CD14-positive monocyte (primary cell): ENCODE data around the gene ZNF154. TPM values are rescaled to one million over a fixed set of nuclear protein-coding genes. Genes with fewer than 3 reads are reported as not detected.

Experiments
- DNase-seq, 3 donors: peaks; one replicate each; pipeline ENCODE4 v3.0.0-alpha.2; 2011 to 2022
- H2AFZ ChIP-seq: 2 replicates; pipeline ENCODE4 v1.6.0; 2012; ENCODE audit warnings: mild to moderate bottlenecking, low read depth, low read length, inconsistent platforms; ENCODE audit not compliant: insufficient read depth, poor library complexity, severe bottlenecking
- H3K27ac ChIP-seq, 2 donors: 1 replicate in 1 of 2; 2 replicates in 1 of 2; pipeline ENCODE4 v1.5.1; 2012 to 2013; ENCODE audit warnings: low read length in 2 of 2, control low read depth in 1 of 2, inconsistent platforms in 1 of 2, low read depth in 1 of 2, mild to moderate bottlenecking in 1 of 2
- H3K27me3 ChIP-seq, 2 donors: one replicate each; pipeline versions ENCODE4 v1.6.0 to v1.6.1; 2011 to 2013; ENCODE audit warnings: low read length in 2 of 2; ENCODE audit not compliant: control insufficient read depth in 2 of 2, insufficient read depth in 2 of 2
- H3K36me3 ChIP-seq, 2 donors: replicated peaks in 1 of 2; 1 replicate in 1 of 2; 2 replicates in 1 of 2; pipeline versions ENCODE4 v1.5.1 to v1.6.1; 2012 to 2013; ENCODE audit warnings: low read length in 2 of 2, control low read depth in 1 of 2, inconsistent platforms in 1 of 2, mild to moderate bottlenecking in 1 of 2; ENCODE audit not compliant: insufficient read depth in 2 of 2, control insufficient read depth in 1 of 2
- H3K4me1 ChIP-seq, 2 donors: 1 replicate in 1 of 2; 2 replicates in 1 of 2; pipeline versions ENCODE4 v1.5.1 to v1.6.1; 2012 to 2013; ENCODE audit warnings: low read length in 2 of 2, control low read depth in 1 of 2, inconsistent platforms in 1 of 2, mild to moderate bottlenecking in 1 of 2, moderate library complexity in 1 of 2; ENCODE audit not compliant: insufficient read depth in 2 of 2, control insufficient read depth in 1 of 2
- H3K4me2 ChIP-seq: replicated peaks from 2 replicates; pipeline ENCODE3; 2012; ENCODE audit warnings: low read length, moderate library complexity, mild to moderate bottlenecking; ENCODE audit not compliant: poor library complexity, severe bottlenecking; ENCODE audit errors: extremely low read depth
- H3K4me3 ChIP-seq, 3 experiments: fragments of 200-600 bp in 1 of 3; sonication (generic) in 1 of 3; replicated peaks in 1 of 3; 1 replicate in 2 of 3; 2 replicates in 1 of 3; pipeline ENCODE4 v1.5.1; 2011 to 2013; ENCODE audit warnings: low read length in 3 of 3, mild to moderate bottlenecking in 3 of 3, control low read depth in 2 of 3, low read depth in 2 of 3, inconsistent platforms in 1 of 3, moderate library complexity in 1 of 3
- H3K79me2 ChIP-seq: 2 replicates; pipeline ENCODE4 v1.6.0; 2012; ENCODE audit warnings: mild to moderate bottlenecking, control low read depth, inconsistent platforms, low read length, moderate library complexity; ENCODE audit not compliant: insufficient read depth
- H3K9ac ChIP-seq: 2 replicates; pipeline ENCODE4 v1.6.0; 2017; ENCODE audit warnings: low read length, mild to moderate bottlenecking; ENCODE audit not compliant: insufficient read depth, poor library complexity, severe bottlenecking
- H3K9me3 ChIP-seq, 2 donors: replicated peaks in 1 of 2; 1 replicate in 1 of 2; 2 replicates in 1 of 2; pipeline versions ENCODE4 v1.5.1 to v1.6.1; 2012 to 2013; ENCODE audit warnings: low read length in 2 of 2, control low read depth in 1 of 2; ENCODE audit not compliant: control insufficient read depth in 1 of 2, insufficient read depth in 1 of 2
- H4K20me1 ChIP-seq: 2 replicates; pipeline ENCODE4 v1.6.0; 2012; ENCODE audit warnings: mild to moderate bottlenecking, low read length, control low read depth, moderate library complexity; ENCODE audit not compliant: insufficient read depth
- H3K27ac Mint-ChIP-seq, 7 donors: one replicate each; pipeline ENCODE4 v1.8.0; 2020; ENCODE audit warnings: mild to moderate bottlenecking in 7 of 7, mixed read lengths in 7 of 7, moderate library complexity in 6 of 7, inconsistent platforms in 2 of 7
- H3K27me3 Mint-ChIP-seq, 3 donors: one replicate each; pipeline ENCODE4 v1.8.0; 2021 to 2022; ENCODE audit warnings: low read depth in 3 of 3, mild to moderate bottlenecking in 3 of 3, mixed read lengths in 3 of 3, moderate library complexity in 3 of 3, inconsistent platforms in 1 of 3
- H3K36me3 Mint-ChIP-seq, 2 donors: one replicate each; pipeline ENCODE4 v1.8.0; 2020; ENCODE audit warnings: mixed read lengths in 2 of 2, inconsistent platforms in 1 of 2, mild to moderate bottlenecking in 1 of 2
- H3K4me1 Mint-ChIP-seq: one replicate; pipeline ENCODE4 v1.8.0; 2020; ENCODE audit warnings: mild to moderate bottlenecking, mixed read lengths
- H3K4me3 Mint-ChIP-seq, 2 donors: one replicate each; pipeline ENCODE4 v1.8.0; 2020; ENCODE audit warnings: mild to moderate bottlenecking in 2 of 2, mixed read lengths in 2 of 2, moderate library complexity in 1 of 2
- H3K9me3 Mint-ChIP-seq, 7 donors: one replicate each; pipeline ENCODE4 v1.8.0; 2020 to 2022; ENCODE audit warnings: mixed read lengths in 7 of 7, mild to moderate bottlenecking in 6 of 7, moderate library complexity in 6 of 7, inconsistent platforms in 2 of 7
- CTCF ChIP-seq: fragments of 200-600 bp; IDR thresholded peaks from one replicate; pipeline ENCODE4 v1.8.0; 2022; ENCODE audit warnings: antibody characterized with exemption, mild to moderate bottlenecking
- WGBS: methylation state at CpG from one replicate; pipeline ENCODE4 v1.1.5; 2013; ENCODE audit warnings: missing lambda C conversion rate; ENCODE audit not compliant: insufficient coverage; 5-methylcytosine and 5-hydroxymethylcytosine counted together
- intact Hi-C, 2 donors: fragments of 100-400 bp; cut with micrococcal nuclease; formaldehyde crosslinking; loops; one replicate each; pipeline versions ENCODE4 v1.15.0 to v1.15.1; 2023
- polyA plus RNA-seq, 3 donors: library from polyadenylated mRNA; depleted of rRNA in 1 of 3; unstranded in 2 of 3; stranded (reverse) in 1 of 3; fragments of 300-500 nt in 2 of 3; fragments of >200 nt in 1 of 3; fragmentation: Illumina TruSeq in 2 of 3; gene quantifications; 1 replicate in 2 of 3; 2 replicates in 1 of 3; pipeline ENCODE4 v1.2.3, GENCODE V29; 2012 to 2021

Gene ZNF154
- polyA plus RNA-seq, 3 donors = 0.52 TPM; not detected in 2

- Histone ChIP-seq H3K4me1 (peaks cover 13% of the 10 kb centered on the region in 2 donors), H3K79me2 (peaks cover 40% of the 10 kb centered on the region), H3K36me3 (peaks cover 41 to 50% of the 10 kb centered on the region in 2 donors), H3K4me3 (peak overlapping the region in 1 of 3 experiments; percentile 92), H3K9me3 (peaks cover 47 to 53% of the 10 kb centered on the region in 2 donors), H3K27me3 (no peaks in the 10 kb centered on the region), H3K27ac (no peak overlapping the region), H3K4me2 (peak overlapping the region; percentile 95), H2AFZ (no peak overlapping the region), H3K9ac (no peak overlapping the region), H4K20me1 (no peaks in the 10 kb centered on the region)
- peaks cover 47 to 56% of the 10 kb centered on the region in 2 donors for H3K36me3 Mint-ChIP-seq
- intact Hi-C loops = loop anchor here in 1 of 2 donors (5.0 to 10.0 kb wide), 3 partner anchors 69 to 257 kb away; partner anchors contain the start of genes ZNF417 and ZNF606
- no peak for TF ChIP-seq CTCF
- H3K27me3 Mint-ChIP-seq = peaks cover 0 to 2% (median 2%) of the 10 kb centered on the region in 3 donors
- no peak for DNase-seq
- peaks cover 36 to 83% (median 58%) of the 10 kb centered on the region in 7 donors for H3K9me3 Mint-ChIP-seq
- WGBS = 100% methylated on average over 1 of the region's 3 CpGs
- H3K4me1 Mint-ChIP-seq = peaks cover 21% of the 10 kb centered on the region
- no peak overlapping the region for H3K27ac Mint-ChIP-seq
- H3K4me3 Mint-ChIP-seq = peak overlapping the region in 1 of 2 donors; percentile 98
Measured at GRCh38 chr19:57748029-57748428, 39.0 kb upstream of the ZNF154 start.

GRCh38 chr19:57747472-57747807 is 38.4 kb upstream of the ZNF154 start:
- peaks cover 21% of the 10 kb centered on the region for H3K4me1 Mint-ChIP-seq
- peaks cover 30 to 79% (median 53%) of the 10 kb centered on the region in 7 donors for H3K9me3 Mint-ChIP-seq
- intact Hi-C loops = loop anchor here (2.0 to 10.0 kb wide), 5 partner anchors 21 to 257 kb away; partner anchors contain the start of genes ZNF417 (in 1 of the 2), ZNF586 (in 1 of the 2), ZNF606 (in 1 of the 2) and ZNF671 (in 1 of the 2)
- Histone ChIP-seq H3K9ac (peak overlapping the region; percentile 90), H3K4me2 (peak overlapping the region; percentile 95), H3K27ac (peak overlapping the region in 1 of 2 donors; percentile 89), H2AFZ (peak overlapping the region; percentile 94), H3K36me3 (peaks cover 35 to 44% of the 10 kb centered on the region in 2 donors), H3K9me3 (peaks cover 45 to 47% of the 10 kb centered on the region in 2 donors), H3K4me1 (peaks cover 13% of the 10 kb centered on the region in 2 donors), H3K27me3 (no peaks in the 10 kb centered on the region), H3K4me3 (peak overlapping the region; percentile 84 to 92 (median 87)), H4K20me1 (no peaks in the 10 kb centered on the region), H3K79me2 (peaks cover 40% of the 10 kb centered on the region)
- H3K4me3 Mint-ChIP-seq = peak overlapping the region; percentile 98 to 99
- H3K36me3 Mint-ChIP-seq = peaks cover 41 to 50% of the 10 kb centered on the region in 2 donors
- no peak for TF ChIP-seq CTCF
- DNase-seq = no peak
- peak overlapping the region in 6 of 7 donors; percentile 95 to 97 (median 96) for H3K27ac Mint-ChIP-seq
- 41% methylated on average over 4 of the region's 6 CpGs for WGBS
- H3K27me3 Mint-ChIP-seq = peaks cover 0 to 2% (median 2%) of the 10 kb centered on the region in 3 donors
